ENCODE results near the gene ARFGEF2. TPM values are rescaled to one million over a fixed set of nuclear protein-coding genes. Genes with fewer than 3 reads are reported as not detected.

The ARFGEF2 gene
- polyA plus RNA-seq, 1 donor from 2014 or later: 19.8 TPM

DNA sequence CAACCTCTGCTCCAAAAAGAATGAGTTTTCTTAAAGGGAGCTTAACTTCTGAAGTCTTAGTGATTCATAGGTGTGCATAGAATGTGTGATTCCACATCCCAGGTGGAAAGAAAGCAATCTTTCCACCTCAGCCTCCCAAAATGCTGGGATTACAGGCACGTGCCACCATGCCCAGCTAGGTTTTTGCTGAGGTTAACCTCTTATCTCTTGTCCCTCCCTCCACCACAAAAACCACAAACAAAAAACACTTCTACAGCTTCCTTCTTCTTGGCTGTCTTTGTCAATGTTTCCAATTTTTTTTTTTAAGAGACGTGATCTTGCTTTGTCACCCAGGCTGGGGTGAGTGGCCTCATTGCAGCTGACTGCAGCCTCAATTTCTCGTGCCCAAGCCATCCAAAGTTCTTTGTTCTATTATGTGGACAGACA lies 116.5 kb downstream of the ARFGEF2 start:
- no peaks in the 10 kb centered on the region for H3F3A ChIP-seq (ENCODE audit: insufficient read depth, low read length, poor library complexity, severe bottlenecking)
- TF ChIP-seq EP300 (conservative IDR thresholded peaks at IDR 0.05; ENCODE audit: poor library complexity, severe bottlenecking): no peak
- no peak overlapping the region for H2AFZ ChIP-seq (ENCODE audit: low read depth, low read length)
- no peak overlapping the region for H3K4me2 ChIP-seq (ENCODE audit: low read length)
- no peak overlapping the region for H3K9ac ChIP-seq (ENCODE audit: low read length)
- no peaks in the 10 kb centered on the region for H3K9me3 ChIP-seq (ENCODE audit: low read length)
- H3K27ac ChIP-seq (ENCODE audit: low read length): no peak overlapping the region
- no peaks in the 10 kb centered on the region for H4K20me1 ChIP-seq (ENCODE audit: insufficient read depth)
- no peaks in the 10 kb centered on the region for H3K79me2 ChIP-seq (replicated peaks; ENCODE audit: insufficient read depth, low read length)
- H3K27me3 ChIP-seq (ENCODE audit: insufficient read depth, low read depth, low read length): no peaks in the 10 kb centered on the region
- no peaks in the 10 kb centered on the region for H3K9me2 ChIP-seq (ENCODE audit: insufficient read depth, low read length)
- H3K4me3 ChIP-seq (ENCODE audit: low read length): no peak overlapping the region
- no peaks in the 10 kb centered on the region for H3K36me3 ChIP-seq (ENCODE audit: insufficient read depth, low read length)

DNA sequence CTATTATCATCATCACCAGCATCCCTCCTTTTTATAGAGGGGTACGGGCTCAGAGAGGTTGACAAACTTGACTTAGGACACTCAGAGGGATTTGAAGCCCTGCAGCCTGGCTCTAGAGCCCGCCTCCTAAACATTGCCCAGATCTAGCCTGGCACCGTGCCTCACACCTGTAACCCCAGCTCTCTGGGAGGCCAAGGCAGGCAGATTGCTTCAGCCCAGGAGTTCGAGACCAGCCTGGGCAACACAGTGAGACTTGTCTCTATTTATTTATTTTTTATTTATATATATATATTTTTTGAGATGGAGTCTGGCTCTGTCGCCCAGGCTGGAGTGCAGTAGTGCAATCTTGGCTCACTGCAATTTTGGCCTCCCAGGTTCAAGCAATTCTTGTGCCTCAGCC lies 118.3 kb downstream of the ARFGEF2 start:
- TF ChIP-seq EP300 (conservative IDR thresholded peaks at IDR 0.05; ENCODE audit: poor library complexity, severe bottlenecking) (no peak), RAD21 (conservative IDR thresholded peaks at IDR 0.05) (no peak), TAF1 (IDR thresholded peaks at IDR 0.05; ENCODE audit: low read depth) (no peak), POLR2AphosphoS5 (IDR thresholded peaks at IDR 0.05) (no peak), SMC3 (conservative IDR thresholded peaks at IDR 0.05; ENCODE audit: poor library complexity) (no peak), EZH2 (IDR thresholded peaks at IDR 0.05; ENCODE audit: borderline replicate concordance, insufficient read depth, low read length, poor library complexity, severe bottlenecking) (no peak), MXI1 (conservative IDR thresholded peaks at IDR 0.05; ENCODE audit: poor library complexity, severe bottlenecking) (no peak)
- TF ChIP-seq, protein P1, sequence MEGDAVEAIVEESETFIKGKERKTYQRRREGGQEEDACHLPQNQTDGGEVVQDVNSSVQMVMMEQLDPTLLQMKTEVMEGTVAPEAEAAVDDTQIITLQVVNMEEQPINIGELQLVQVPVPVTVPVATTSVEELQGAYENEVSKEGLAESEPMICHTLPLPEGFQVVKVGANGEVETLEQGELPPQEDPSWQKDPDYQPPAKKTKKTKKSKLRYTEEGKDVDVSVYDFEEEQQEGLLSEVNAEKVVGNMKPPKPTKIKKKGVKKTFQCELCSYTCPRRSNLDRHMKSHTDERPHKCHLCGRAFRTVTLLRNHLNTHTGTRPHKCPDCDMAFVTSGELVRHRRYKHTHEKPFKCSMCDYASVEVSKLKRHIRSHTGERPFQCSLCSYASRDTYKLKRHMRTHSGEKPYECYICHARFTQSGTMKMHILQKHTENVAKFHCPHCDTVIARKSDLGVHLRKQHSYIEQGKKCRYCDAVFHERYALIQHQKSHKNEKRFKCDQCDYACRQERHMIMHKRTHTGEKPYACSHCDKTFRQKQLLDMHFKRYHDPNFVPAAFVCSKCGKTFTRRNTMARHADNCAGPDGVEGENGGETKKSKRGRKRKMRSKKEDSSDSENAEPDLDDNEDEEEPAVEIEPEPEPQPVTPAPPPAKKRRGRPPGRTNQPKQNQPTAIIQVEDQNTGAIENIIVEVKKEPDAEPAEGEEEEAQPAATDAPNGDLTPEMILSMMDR (IDR thresholded peaks at IDR 0.05; ENCODE audit: poor library complexity, severe bottlenecking): no peak
- TF ChIP-seq, protein P2, sequence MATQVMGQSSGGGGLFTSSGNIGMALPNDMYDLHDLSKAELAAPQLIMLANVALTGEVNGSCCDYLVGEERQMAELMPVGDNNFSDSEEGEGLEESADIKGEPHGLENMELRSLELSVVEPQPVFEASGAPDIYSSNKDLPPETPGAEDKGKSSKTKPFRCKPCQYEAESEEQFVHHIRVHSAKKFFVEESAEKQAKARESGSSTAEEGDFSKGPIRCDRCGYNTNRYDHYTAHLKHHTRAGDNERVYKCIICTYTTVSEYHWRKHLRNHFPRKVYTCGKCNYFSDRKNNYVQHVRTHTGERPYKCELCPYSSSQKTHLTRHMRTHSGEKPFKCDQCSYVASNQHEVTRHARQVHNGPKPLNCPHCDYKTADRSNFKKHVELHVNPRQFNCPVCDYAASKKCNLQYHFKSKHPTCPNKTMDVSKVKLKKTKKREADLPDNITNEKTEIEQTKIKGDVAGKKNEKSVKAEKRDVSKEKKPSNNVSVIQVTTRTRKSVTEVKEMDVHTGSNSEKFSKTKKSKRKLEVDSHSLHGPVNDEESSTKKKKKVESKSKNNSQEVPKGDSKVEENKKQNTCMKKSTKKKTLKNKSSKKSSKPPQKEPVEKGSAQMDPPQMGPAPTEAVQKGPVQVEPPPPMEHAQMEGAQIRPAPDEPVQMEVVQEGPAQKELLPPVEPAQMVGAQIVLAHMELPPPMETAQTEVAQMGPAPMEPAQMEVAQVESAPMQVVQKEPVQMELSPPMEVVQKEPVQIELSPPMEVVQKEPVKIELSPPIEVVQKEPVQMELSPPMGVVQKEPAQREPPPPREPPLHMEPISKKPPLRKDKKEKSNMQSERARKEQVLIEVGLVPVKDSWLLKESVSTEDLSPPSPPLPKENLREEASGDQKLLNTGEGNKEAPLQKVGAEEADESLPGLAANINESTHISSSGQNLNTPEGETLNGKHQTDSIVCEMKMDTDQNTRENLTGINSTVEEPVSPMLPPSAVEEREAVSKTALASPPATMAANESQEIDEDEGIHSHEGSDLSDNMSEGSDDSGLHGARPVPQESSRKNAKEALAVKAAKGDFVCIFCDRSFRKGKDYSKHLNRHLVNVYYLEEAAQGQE (IDR thresholded peaks at IDR 0.05; ENCODE audit: borderline replicate concordance): no peak
- Histone ChIP-seq H3K27me3 (ENCODE audit: insufficient read depth, low read depth, low read length) (no peaks in the 10 kb centered on the region), H3K36me3 (ENCODE audit: insufficient read depth, low read length) (no peaks in the 10 kb centered on the region), H3K9me3 (ENCODE audit: low read length) (no peaks in the 10 kb centered on the region), H2AFZ (ENCODE audit: low read depth, low read length) (no peak overlapping the region), H3K4me2 (ENCODE audit: low read length) (no peak overlapping the region), H3K9ac (ENCODE audit: low read length) (no peak overlapping the region), H3F3A (ENCODE audit: insufficient read depth, low read length, poor library complexity, severe bottlenecking) (no peaks in the 10 kb centered on the region), H3K27ac (ENCODE audit: low read length) (no peak overlapping the region), H4K20me1 (ENCODE audit: insufficient read depth) (no peaks in the 10 kb centered on the region), H3K79me2 (replicated peaks; ENCODE audit: insufficient read depth, low read length) (no peaks in the 10 kb centered on the region), H3K4me3 (ENCODE audit: low read length) (no peak overlapping the region), H3K9me2 (ENCODE audit: insufficient read depth, low read length) (no peaks in the 10 kb centered on the region)

DNA sequence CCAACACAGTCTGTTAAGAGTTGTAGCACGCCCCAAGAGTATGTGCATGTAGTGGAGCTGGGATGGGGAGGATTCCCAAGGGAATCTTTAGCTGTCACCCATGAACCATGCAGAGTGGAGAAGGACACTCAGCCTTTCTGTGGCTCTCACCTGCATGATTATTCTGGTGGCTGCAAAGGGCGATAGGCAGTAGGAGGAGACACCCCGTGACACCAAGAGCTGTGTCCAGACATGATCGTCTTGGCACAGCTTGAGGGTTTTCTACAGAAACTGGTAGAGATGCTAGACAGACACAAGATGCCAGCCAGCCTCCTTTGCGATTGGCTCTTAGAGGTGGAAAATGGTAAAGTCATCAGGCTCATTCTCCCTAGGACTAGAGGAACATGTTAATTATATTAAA lies 121.5 kb downstream of the ARFGEF2 start:
- Histone ChIP-seq H3K27ac (ENCODE audit: low read length) (no peak overlapping the region), H3K36me3 (ENCODE audit: insufficient read depth, low read length) (no peaks in the 10 kb centered on the region), H2AFZ (ENCODE audit: low read depth, low read length) (no peak overlapping the region), H3K79me2 (replicated peaks; ENCODE audit: insufficient read depth, low read length) (peaks cover 14% of the 10 kb centered on the region), H3K9ac (ENCODE audit: low read length) (no peak overlapping the region), H4K20me1 (ENCODE audit: insufficient read depth) (no peaks in the 10 kb centered on the region), H3K4me2 (ENCODE audit: low read length) (no peak overlapping the region), H3K27me3 (ENCODE audit: insufficient read depth, low read depth, low read length) (no peaks in the 10 kb centered on the region), H3K9me2 (ENCODE audit: insufficient read depth, low read length) (no peaks in the 10 kb centered on the region), H3K9me3 (ENCODE audit: low read length) (no peaks in the 10 kb centered on the region), H3F3A (ENCODE audit: insufficient read depth, low read length, poor library complexity, severe bottlenecking) (peaks cover 4% of the 10 kb centered on the region), H3K4me3 (ENCODE audit: low read length) (no peak overlapping the region)
- TF ChIP-seq, protein P2 (IDR thresholded peaks at IDR 0.05; ENCODE audit: borderline replicate concordance): no peak
- no peak for TF ChIP-seq MXI1 (conservative IDR thresholded peaks at IDR 0.05; ENCODE audit: poor library complexity, severe bottlenecking)
- no peak for TF ChIP-seq POLR2AphosphoS5 (IDR thresholded peaks at IDR 0.05)
- no peak for TF ChIP-seq EP300 (conservative IDR thresholded peaks at IDR 0.05; ENCODE audit: poor library complexity, severe bottlenecking)
